ENCODE data around the gene SERPINH1. TPM values are rescaled to one million over a fixed set of nuclear protein-coding genes. Genes with fewer than 3 reads are reported as not detected.

The SERPINH1 gene
- total and polyA plus RNA-seq, 2 of the 13 experiments (the other 11 are each of a cell fraction or from before 2014, with no cell fraction given), result 83.6 to 83.8 TPM

DNA sequence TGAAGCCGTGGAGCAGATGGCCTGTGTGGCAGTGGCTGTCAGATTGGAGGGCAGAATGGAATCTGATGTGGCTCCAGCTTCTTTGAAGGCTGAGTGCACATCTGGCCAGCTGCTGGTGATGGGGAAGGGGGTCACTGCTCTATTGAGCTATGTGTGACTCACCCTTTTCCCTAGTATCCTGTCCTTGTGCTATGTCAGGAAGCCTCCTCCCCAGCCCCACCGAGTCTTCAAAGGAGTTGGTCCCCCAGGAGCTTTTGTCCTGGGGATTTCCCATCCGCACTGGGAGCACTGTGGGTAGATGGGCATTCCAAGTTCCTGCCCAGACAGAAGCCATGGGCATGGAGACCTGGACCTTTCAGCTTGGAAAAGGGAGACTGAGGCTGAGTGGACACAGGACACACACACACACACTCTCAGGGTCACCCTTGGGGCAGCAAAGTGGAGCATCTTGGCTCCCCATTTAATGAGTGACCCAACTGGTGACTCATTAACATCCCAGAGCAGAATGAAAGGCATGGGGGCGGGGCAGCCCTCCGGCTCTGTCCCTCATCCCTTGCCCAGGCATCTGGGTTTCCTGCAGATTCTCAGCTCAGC lies 3.3 kb downstream of the SERPINH1 start (continued):
- TF ChIP-seq SPEN (CRISPR knock-in tag; IDR thresholded peaks at IDR 0.05; ENCODE audit: low read depth), result peak; percentile 31; the same call in 1 of the 2 replicates
- TF ChIP-seq TCF12 (IDR thresholded peaks at IDR 0.05), result no peak
- TF ChIP-seq TCF12 (CRISPR knock-in tag; IDR thresholded peaks at IDR 0.05), result no peak
- 0 out of 2 replicates have a peak, but pooled peaks have one; percentile 25 for TF ChIP-seq GATAD2A (CRISPR knock-in tag; IDR thresholded peaks at IDR 0.05)
- TF ChIP-seq AKAP8 (CRISPR knock-in tag; IDR thresholded peaks at IDR 0.05), result peak; percentile 49; the same call in 1 of the 2 replicates
- no peak for TF ChIP-seq PAWR (CRISPR knock-in tag; IDR thresholded peaks at IDR 0.05; ENCODE audit: borderline replicate concordance)
- TF ChIP-seq, protein P1, sequence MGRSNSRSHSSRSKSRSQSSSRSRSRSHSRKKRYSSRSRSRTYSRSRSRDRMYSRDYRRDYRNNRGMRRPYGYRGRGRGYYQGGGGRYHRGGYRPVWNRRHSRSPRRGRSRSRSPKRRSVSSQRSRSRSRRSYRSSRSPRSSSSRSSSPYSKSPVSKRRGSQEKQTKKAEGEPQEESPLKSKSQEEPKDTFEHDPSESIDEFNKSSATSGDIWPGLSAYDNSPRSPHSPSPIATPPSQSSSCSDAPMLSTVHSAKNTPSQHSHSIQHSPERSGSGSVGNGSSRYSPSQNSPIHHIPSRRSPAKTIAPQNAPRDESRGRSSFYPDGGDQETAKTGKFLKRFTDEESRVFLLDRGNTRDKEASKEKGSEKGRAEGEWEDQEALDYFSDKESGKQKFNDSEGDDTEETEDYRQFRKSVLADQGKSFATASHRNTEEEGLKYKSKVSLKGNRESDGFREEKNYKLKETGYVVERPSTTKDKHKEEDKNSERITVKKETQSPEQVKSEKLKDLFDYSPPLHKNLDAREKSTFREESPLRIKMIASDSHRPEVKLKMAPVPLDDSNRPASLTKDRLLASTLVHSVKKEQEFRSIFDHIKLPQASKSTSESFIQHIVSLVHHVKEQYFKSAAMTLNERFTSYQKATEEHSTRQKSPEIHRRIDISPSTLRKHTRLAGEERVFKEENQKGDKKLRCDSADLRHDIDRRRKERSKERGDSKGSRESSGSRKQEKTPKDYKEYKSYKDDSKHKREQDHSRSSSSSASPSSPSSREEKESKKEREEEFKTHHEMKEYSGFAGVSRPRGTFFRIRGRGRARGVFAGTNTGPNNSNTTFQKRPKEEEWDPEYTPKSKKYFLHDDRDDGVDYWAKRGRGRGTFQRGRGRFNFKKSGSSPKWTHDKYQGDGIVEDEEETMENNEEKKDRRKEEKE (IDR thresholded peaks at IDR 0.05), result no peak
- 0 out of 2 replicates have a peak, but pooled peaks have one; percentile 19 for TF ChIP-seq SAFB2 (CRISPR knock-in tag; IDR thresholded peaks at IDR 0.05; ENCODE audit: borderline replicate concordance, low read depth)
- TF ChIP-seq MAZ (IDR thresholded peaks at IDR 0.05; ENCODE audit: borderline replicate concordance, low read depth, low read length), result 0 out of 2 replicates have a peak, but pooled peaks have one; percentile 3
- TF ChIP-seq MAZ (CRISPR knock-in tag; IDR thresholded peaks at IDR 0.05; ENCODE audit: low read depth), result no peak
- TF ChIP-seq TFAP4 (IDR thresholded peaks at IDR 0.05; ENCODE audit: borderline replicate concordance, low read depth), result no peak
- TF ChIP-seq, protein P2, sequence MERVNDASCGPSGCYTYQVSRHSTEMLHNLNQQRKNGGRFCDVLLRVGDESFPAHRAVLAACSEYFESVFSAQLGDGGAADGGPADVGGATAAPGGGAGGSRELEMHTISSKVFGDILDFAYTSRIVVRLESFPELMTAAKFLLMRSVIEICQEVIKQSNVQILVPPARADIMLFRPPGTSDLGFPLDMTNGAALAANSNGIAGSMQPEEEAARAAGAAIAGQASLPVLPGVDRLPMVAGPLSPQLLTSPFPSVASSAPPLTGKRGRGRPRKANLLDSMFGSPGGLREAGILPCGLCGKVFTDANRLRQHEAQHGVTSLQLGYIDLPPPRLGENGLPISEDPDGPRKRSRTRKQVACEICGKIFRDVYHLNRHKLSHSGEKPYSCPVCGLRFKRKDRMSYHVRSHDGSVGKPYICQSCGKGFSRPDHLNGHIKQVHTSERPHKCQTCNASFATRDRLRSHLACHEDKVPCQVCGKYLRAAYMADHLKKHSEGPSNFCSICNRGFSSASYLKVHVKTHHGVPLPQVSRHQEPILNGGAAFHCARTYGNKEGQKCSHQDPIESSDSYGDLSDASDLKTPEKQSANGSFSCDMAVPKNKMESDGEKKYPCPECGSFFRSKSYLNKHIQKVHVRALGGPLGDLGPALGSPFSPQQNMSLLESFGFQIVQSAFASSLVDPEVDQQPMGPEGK (CRISPR knock-in tag; IDR thresholded peaks at IDR 0.05), result peak; percentile 46; the same call in 1 of the 2 replicates
- 0 out of 2 replicates have a peak, but pooled peaks have one; percentile 9 for TF ChIP-seq ZNF788 (CRISPR knock-in tag; IDR thresholded peaks at IDR 0.05; ENCODE audit: borderline replicate concordance)
- TF ChIP-seq ZBTB42 (CRISPR knock-in tag; IDR thresholded peaks at IDR 0.05), result peak; percentile 93; the same call in 1 of the 2 replicates
- peak; percentile 25; the same call in 1 of the 2 replicates for TF ChIP-seq RXRB (CRISPR knock-in tag; IDR thresholded peaks at IDR 0.05; ENCODE audit: borderline replicate concordance)
- TF ChIP-seq RXRA (CRISPR knock-in tag; IDR thresholded peaks at IDR 0.05), result peak; percentile 16; the same call in 1 of the 2 replicates
- TF ChIP-seq ZNF772 (CRISPR knock-in tag; IDR thresholded peaks at IDR 0.05), result 0 out of 2 replicates have a peak, but pooled peaks have one; percentile 23
- TF ChIP-seq SP5 (CRISPR knock-in tag; IDR thresholded peaks at IDR 0.05; ENCODE audit: borderline replicate concordance, low read depth), result peak; percentile 85; the same call in 1 of the 2 replicates
- TF ChIP-seq ZNF296 (CRISPR knock-in tag; conservative IDR thresholded peaks at IDR 0.05), result no peak
- TF ChIP-seq, protein P3, sequence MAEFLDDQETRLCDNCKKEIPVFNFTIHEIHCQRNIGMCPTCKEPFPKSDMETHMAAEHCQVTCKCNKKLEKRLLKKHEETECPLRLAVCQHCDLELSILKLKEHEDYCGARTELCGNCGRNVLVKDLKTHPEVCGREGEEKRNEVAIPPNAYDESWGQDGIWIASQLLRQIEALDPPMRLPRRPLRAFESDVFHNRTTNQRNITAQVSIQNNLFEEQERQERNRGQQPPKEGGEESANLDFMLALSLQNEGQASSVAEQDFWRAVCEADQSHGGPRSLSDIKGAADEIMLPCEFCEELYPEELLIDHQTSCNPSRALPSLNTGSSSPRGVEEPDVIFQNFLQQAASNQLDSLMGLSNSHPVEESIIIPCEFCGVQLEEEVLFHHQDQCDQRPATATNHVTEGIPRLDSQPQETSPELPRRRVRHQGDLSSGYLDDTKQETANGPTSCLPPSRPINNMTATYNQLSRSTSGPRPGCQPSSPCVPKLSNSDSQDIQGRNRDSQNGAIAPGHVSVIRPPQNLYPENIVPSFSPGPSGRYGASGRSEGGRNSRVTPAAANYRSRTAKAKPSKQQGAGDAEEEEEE (CRISPR knock-in tag; IDR thresholded peaks at IDR 0.05; ENCODE audit: borderline replicate concordance), result no peak
- TF ChIP-seq ZNF614 (CRISPR knock-in tag; IDR thresholded peaks at IDR 0.05; ENCODE audit: borderline replicate concordance), result peak; percentile 17; the same call in 1 of the 2 replicates

All from HepG2 (cell line).